ENCODE data around the gene RNF31. TPM values are rescaled to one million over a fixed set of nuclear protein-coding genes. Genes with fewer than 3 reads are reported as not detected.

The RNF31 gene
- total RNA-seq, 2 donors from 2014 or later, result 56.6 to 86.7 TPM

DNA sequence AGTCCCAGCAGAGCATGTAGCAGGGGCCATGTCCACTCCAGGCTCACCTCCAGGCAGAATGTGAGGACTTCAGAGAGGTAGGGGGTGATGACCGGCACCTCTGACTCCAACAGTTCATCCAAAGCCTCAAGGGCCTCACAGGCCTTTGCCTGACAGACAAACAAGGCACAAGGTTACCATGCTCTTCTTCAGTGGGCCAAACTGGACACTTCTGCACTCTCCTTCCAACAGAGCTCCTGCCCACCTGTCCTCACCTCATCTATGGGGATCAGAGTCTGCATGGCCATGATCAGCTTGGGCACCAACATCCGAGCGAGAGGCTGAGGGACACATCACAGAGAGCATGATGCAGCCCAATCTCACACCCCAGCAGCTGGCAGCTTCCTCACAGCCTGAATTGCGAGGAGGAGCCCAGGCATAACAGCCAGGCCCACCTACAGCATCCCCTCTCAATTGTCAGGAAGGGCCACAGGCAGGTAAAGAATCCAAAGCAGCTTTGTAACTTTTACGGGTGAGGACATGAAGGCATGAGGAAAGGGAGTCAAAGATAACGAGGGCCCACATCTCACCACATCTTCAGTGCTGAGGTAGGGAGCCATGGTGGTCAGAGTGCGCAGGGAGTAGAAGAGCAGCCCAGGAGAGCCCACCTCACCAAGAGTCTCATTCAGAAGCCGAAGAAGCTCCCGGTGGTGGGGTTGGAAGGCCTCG, 39.7 kb downstream of the RNF31 start:
- H3K4me1 Mint-ChIP-seq, result peaks cover 15% of the 10 kb centered on the region
- no peaks in the 10 kb centered on the region for H3K9me3 Mint-ChIP-seq
- H3K27ac Mint-ChIP-seq, result peak overlapping the region; percentile 77
- H3K4me3 Mint-ChIP-seq, result peak overlapping the region; percentile 84
- peaks cover 63% of the 10 kb centered on the region for H3K36me3 Mint-ChIP-seq (ENCODE audit: low read depth)
- no peaks in the 10 kb centered on the region for H3K27me3 Mint-ChIP-seq
- ATAC-seq (replicated peaks), result no peak

DNA sequence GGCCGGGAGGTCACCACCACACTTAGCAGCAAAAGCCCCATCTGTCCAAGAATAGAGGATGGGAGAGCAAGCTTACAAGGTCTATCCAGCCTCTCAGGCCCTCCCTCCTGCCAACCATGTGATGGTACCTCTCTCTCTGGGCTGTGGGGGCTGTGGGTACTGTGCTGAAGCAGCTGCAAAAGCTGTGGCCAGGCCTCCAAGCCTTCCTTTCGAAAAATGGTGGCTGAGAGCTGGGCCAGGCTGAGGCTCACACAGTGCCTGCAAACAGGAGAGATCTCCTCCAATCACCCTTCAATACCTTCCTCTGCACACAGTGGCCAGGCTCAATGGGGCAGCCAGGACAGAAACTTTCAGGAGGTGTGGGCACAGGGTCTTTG, 40.2 kb downstream of the RNF31 start:
- Mint-ChIP-seq H3K4me1 (peaks cover 20% of the 10 kb centered on the region), H3K9me3 (no peaks in the 10 kb centered on the region), H3K4me3 (peak overlapping the region; percentile 84), H3K27ac (peak overlapping the region; percentile 77), H3K36me3 (ENCODE audit: low read depth) (peaks cover 63% of the 10 kb centered on the region), H3K27me3 (no peaks in the 10 kb centered on the region)
- no peak for ATAC-seq (replicated peaks)

DNA sequence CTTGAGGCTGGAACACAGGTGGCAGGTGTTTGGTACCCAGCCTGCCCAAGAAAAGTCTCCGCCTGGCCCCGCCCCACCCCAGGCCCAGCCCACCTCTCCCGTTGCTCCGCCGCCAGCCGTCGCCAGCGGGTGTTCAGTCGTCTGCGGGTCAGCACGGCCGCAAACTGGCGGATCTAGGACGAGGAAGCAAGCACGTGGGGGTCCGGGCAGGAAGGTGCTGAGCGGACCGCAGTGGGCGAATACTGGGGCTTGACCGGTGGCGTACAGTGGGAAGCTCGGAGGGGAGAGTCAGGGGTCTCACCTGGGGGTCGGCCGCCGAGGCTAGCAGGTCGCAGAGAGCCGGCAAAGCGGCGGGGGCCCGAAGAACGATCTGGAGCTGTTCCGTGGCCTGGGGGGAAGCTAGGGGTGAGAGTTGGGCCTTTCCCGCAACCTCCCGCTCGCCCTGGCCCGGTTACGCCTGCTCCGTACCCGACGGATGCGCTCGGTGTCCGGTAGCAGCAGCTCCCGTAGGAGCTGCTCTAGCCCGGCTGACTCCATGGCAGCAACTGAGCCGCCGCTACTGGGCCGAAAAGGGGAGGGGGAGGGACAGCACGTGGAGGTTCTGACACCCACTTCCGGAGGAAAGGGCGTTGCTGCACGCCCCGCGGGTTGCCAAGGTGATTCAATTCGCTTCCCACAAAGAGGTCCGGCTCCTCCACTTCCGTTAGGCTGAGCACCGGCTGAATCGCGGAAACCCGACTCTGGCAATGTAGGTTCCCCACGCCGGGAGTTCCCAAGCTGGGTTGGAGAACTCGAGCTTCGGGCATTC, 41.2 kb downstream of the RNF31 start, which contains the start of gene IPO4:
Gene IPO4, minus strand, starts transcription at position 566 of the 808 bp plus-strand sequence. Its CDS starts 29 bp downstream, at position 537.
- Mint-ChIP-seq H3K36me3 (ENCODE audit: low read depth) (peaks cover 61% of the 10 kb centered on the region), H3K27ac (peak within 1 kb of the TSS; percentile 77), H3K27me3 (no peaks in the 10 kb centered on the region), H3K4me3 (peak within 1 kb of the TSS; percentile 84), H3K4me1 (peaks cover 25% of the 10 kb centered on the region), H3K9me3 (no peaks in the 10 kb centered on the region)
- ATAC-seq (replicated peaks), result peak; percentile 98

DNA sequence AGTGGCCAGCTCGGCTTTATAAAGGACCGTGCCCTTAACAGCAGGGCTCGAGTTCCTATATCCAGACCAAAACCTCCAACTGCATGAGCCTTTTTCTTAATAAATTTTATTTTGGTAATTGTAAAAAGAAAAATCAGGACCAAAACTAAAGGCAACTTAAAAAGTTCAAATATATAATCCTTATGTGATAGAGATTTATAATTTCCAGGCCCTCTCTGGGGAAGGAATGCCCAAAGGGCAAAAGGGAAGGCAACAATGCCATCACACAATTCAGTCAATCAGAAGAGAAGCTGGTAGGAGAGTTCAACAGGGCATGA, 41.7 kb downstream of the RNF31 start:
- H3K27me3 Mint-ChIP-seq, result no peaks in the 10 kb centered on the region
- H3K9me3 Mint-ChIP-seq, result no peaks in the 10 kb centered on the region
- ATAC-seq (replicated peaks), result no peak
- H3K4me3 Mint-ChIP-seq, result peak overlapping the region; percentile 84
- peaks cover 28% of the 10 kb centered on the region for H3K4me1 Mint-ChIP-seq
- H3K36me3 Mint-ChIP-seq (ENCODE audit: low read depth), result peaks cover 61% of the 10 kb centered on the region
- peak overlapping the region; percentile 77 for H3K27ac Mint-ChIP-seq

DNA sequence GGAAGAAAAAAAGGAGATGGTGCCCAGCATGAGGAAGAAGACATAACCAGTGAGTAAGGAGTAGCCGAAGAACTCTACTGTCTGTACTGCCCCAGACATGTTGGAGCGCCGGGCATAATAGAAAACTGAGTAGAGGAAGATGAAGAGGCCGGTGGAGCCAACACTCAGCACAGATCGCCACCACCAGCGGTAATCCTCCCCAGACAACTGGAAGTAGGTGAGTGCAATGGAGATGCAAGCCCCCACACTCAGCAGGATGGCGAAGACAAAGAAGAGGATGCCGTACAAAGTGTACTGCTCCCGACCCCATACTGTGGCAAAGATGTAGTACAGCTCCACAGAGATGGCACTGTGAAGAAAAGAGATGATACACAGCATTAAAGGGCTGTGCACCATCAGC, 42.2 kb downstream of the RNF31 start:
- H3K4me1 Mint-ChIP-seq, result peaks cover 32% of the 10 kb centered on the region
- peaks cover 65% of the 10 kb centered on the region for H3K36me3 Mint-ChIP-seq (ENCODE audit: low read depth)
- ATAC-seq (replicated peaks), result no peak
- no peaks in the 10 kb centered on the region for H3K9me3 Mint-ChIP-seq
- H3K27ac Mint-ChIP-seq, result peak overlapping the region; percentile 77
- H3K27me3 Mint-ChIP-seq, result no peaks in the 10 kb centered on the region
- H3K4me3 Mint-ChIP-seq, result peak overlapping the region; percentile 84

DNA sequence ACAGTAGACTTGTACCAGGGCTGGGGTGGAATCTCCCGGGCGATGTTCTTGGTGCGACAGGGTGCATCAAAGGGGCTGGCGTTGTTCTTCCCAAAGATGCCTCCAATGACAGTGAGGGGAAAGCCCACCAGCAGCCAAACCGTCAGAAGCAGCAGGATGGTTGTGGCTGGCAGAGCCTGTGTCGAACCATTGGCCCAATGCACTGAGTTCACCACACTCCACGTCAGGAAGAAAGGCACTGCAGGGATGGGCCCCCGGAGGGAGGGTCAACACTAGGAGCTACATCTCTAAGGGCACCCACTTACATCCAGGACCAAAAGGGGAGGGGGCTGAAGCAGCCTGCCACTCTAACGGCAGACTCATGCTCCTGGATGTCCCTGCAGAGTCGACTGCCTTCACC, 43.1 kb downstream of the RNF31 start:
- Mint-ChIP-seq H3K4me1 (peaks cover 38% of the 10 kb centered on the region), H3K36me3 (ENCODE audit: low read depth) (peaks cover 55% of the 10 kb centered on the region), H3K27me3 (no peaks in the 10 kb centered on the region), H3K27ac (no peak overlapping the region), H3K9me3 (no peaks in the 10 kb centered on the region), H3K4me3 (no peak overlapping the region)
- ATAC-seq (replicated peaks), result no peak

DNA sequence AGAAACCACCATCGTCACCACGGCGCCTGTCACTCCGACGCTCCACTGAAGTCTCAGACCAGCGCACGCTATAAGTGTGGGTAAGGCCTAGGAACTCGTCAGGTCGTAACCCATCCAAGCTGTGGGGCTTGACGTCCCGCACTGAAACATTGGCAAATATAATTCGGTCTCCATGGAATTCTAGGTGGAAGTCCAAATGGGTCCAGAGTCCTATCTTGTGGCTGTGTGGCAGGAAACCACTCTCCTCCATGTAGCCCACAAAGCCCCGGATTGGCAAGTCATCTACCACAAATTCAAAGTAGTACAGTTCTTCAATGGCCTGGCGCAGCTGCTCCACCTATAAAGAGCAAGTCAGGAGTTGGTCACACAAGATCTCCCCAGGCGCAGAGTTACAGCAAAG, 45.6 kb downstream of the RNF31 start:
- Mint-ChIP-seq H3K27me3 (no peaks in the 10 kb centered on the region), H3K27ac (no peak overlapping the region), H3K4me1 (peaks cover 43% of the 10 kb centered on the region), H3K36me3 (ENCODE audit: low read depth) (peaks cover 48% of the 10 kb centered on the region), H3K9me3 (no peaks in the 10 kb centered on the region), H3K4me3 (no peak overlapping the region)
- ATAC-seq (replicated peaks), result no peak

DNA sequence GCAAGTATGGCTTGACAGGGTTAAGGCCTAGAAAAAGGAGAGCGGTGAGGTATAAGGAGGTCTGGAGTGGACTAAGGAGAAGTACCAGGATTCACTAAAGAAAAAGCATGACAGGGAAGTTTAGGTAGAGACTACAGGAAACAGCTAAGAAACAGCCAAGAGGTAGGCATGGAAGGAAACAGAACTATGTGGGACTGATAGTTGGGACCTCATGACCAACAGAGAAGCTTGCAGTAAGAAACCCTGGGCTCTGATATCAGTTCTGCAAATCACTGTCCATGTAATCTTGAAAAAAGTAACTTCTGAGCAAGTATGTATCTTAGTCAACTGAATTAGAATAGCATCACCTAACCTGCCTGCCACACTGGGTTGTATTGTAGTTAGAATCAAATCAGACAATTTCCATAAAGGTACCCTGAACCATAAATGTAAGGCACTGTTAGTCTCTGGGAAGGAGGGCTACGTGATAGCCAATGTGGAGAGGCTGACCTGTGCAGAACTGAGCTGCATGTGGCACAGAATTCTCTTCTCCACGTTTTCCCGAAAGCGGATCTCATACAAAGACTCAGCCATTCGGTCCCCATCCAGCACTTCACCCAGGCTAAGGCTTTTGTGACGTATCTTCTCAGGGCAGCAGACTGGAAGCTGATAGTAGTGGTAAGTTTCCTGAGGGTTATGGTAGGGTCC, 47.0 kb downstream of the RNF31 start:
- Mint-ChIP-seq H3K4me1 (peaks cover 49% of the 10 kb centered on the region), H3K27ac (peak overlapping the region; percentile 99), H3K9me3 (no peaks in the 10 kb centered on the region), H3K4me3 (peak overlapping the region; percentile 98), H3K36me3 (ENCODE audit: low read depth) (peaks cover 58% of the 10 kb centered on the region), H3K27me3 (no peaks in the 10 kb centered on the region)
- ATAC-seq (replicated peaks), result no peak

DNA sequence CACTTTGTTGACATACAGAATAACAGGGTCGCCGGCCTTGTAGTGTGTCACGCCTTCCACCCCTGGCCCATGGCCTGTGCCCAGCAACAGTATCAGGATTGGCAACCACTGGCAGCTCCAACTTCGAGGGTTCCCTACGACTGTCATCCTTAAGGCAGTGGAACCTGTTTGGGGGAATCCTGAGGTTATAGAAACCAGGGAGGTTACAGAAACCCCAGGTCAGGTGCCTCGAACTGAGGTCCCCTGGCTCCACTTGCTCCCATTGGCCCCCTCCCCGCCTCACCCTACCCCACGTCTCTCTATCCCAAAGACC, 47.5 kb downstream of the RNF31 start:
- no peaks in the 10 kb centered on the region for H3K9me3 Mint-ChIP-seq
- peak overlapping the region; percentile 98 for H3K4me3 Mint-ChIP-seq
- H3K4me1 Mint-ChIP-seq, result peaks cover 49% of the 10 kb centered on the region
- peak overlapping the region; percentile 99 for H3K27ac Mint-ChIP-seq
- no peak for ATAC-seq (replicated peaks)
- no peaks in the 10 kb centered on the region for H3K27me3 Mint-ChIP-seq
- peaks cover 61% of the 10 kb centered on the region for H3K36me3 Mint-ChIP-seq (ENCODE audit: low read depth)

DNA sequence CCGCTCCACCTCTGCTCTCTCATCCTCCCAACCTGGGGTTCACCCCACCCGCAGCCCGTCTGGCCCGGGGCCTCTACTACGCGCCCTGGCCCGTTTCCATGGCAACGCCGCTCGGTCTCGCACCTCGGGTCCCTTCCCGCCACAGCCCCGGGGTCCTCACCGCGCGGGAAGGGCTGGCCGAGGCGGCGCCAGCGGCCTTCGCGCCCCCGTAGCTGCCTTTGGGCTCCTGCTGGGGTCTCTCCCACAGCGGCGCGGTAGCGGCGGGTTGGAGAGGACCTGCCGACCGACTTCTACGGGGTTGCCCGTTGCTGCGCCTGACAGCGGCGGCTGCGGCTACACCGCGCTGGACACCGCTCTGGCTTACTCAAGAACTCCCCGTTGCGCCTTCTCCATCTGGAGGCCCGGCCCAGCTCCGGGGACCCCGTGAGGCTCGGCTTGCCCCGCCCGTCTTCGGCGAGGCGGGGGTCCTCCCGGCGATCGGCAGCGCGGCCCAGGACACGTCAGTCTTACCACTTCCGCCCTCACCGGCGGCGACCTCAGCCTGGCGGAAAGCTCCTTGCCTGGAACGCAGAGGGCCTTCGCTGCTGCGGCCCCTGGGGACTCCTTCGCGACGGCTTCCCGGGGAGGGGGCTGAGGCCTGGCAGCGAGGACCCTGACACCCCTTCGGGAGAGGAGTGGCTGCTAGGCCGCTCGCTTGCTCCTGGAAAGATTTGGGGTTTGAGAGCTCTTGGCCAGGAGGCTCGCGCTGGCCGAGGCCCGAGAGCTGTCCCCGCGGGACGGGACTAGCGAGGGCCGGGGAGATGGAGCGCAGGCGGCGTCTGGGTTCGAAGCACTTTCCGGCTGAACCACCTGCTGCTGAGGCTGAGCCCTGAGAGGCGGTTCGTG, 48.1 kb downstream of the RNF31 start, which contains the start of gene TM9SF1:
Gene TM9SF1, minus strand, starts transcription at position 256 of the 885 bp plus-strand sequence. CDS start 422 bp downstream, outside the sequence.
- H3K4me1 Mint-ChIP-seq, result peaks cover 44% of the 10 kb centered on the region
- H3K4me3 Mint-ChIP-seq, result peak within 1 kb of the TSS; percentile 98
- H3K9me3 Mint-ChIP-seq, result no peaks in the 10 kb centered on the region
- H3K36me3 Mint-ChIP-seq (ENCODE audit: low read depth), result peaks cover 61% of the 10 kb centered on the region
- ATAC-seq (replicated peaks), result peak; percentile 96
- peak within 1 kb of the TSS; percentile 99 for H3K27ac Mint-ChIP-seq
- no peaks in the 10 kb centered on the region for H3K27me3 Mint-ChIP-seq

DNA sequence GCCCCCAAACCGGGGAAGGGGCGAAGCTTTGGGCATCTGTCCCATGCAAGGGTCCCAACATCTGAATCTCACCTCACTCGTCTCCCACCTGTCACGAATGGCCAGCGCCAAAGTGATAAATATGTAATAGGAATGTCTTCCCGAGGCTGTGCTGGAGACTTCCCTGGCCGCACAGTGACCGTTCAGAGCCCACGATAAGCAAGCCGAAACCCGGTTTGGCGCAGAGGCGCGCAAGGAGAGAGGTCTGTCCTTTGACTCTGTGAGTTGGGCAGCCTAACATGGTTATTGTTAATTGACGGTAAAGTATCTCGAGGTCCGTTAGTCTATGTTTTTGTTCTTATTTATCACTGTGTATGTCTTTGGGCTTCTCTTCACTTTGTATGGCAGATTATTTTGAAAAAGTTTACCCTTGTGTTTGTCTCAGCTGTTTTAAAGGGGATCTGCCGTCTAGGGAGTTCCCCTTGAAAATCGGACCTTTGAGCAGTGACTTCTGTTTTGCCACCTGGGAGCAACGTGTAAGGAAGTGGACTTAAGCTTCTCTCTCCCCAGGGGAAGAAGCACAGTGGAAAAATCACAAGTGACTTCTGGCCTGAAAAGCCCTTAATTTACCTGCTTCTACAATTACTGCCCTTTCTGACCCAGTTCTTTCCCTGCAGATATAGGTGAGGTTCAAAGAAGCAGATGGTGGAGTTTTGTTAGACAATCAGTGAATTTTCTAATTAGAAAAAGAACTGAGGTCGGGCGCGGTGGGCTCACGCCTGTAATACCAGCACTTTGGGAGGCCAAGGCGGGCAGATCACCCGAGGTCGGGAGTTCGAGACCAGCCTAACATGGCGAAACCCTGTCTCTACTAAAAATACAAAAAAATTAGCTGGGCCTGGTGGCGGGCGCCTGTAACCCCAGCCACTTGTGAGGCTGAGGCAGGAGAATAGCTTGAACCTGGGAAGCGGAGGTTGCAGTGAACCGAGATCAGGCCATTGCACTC, 49.1 kb downstream of the RNF31 start:
- Mint-ChIP-seq H3K36me3 (ENCODE audit: low read depth) (peaks cover 65% of the 10 kb centered on the region), H3K27ac (peak overlapping the region; percentile 99), H3K9me3 (no peaks in the 10 kb centered on the region), H3K27me3 (no peaks in the 10 kb centered on the region), H3K4me1 (peaks cover 47% of the 10 kb centered on the region), H3K4me3 (peak overlapping the region; percentile 98)
- no peak for ATAC-seq (replicated peaks)

DNA sequence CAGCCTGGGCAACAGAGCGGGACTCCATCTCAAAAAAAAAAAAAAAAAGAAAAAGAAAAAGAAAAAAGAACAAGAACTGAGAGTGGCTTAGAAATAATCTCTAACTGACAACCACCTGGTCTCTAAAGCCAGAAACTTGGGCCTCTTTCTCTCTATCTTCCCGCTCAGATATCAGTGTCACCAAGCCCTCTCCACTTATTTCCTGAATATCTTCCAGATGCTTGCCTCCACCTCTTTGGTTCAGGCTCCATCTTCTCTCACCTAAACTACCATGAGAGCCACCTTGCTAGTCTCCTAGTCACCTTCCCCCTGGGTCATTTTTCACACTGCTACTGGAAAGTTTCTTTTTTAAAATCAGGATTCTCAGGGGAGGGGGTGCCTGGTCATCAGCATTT, 49.8 kb downstream of the RNF31 start:
- ATAC-seq (replicated peaks), result no peak
- no peaks in the 10 kb centered on the region for H3K27me3 Mint-ChIP-seq
- H3K9me3 Mint-ChIP-seq, result no peaks in the 10 kb centered on the region
- peak overlapping the region; percentile 98 for H3K4me3 Mint-ChIP-seq
- peaks cover 65% of the 10 kb centered on the region for H3K36me3 Mint-ChIP-seq (ENCODE audit: low read depth)
- peaks cover 49% of the 10 kb centered on the region for H3K4me1 Mint-ChIP-seq
- peak overlapping the region; percentile 99 for H3K27ac Mint-ChIP-seq

Measured in activated T-helper 17 cell treated with anti-CD3 and anti-CD28 coated beads, Interleukin-2, amount 50 U/mL, for 72 hours (primary cell).